HuH-7 (cell line): ENCODE data around the gene CERKL.
"Not testable (repeated sequence)": the region's sequence is repeated elsewhere in the genome, so short reads cannot be mapped to it uniquely, and the experiment has no call there.

ENCODE experiments used
- DNase-seq: peaks from one replicate; pipeline ENCODE4 v3.0.0; 2011; ENCODE audit warnings: low spot score

Gene CERKL, protein sequence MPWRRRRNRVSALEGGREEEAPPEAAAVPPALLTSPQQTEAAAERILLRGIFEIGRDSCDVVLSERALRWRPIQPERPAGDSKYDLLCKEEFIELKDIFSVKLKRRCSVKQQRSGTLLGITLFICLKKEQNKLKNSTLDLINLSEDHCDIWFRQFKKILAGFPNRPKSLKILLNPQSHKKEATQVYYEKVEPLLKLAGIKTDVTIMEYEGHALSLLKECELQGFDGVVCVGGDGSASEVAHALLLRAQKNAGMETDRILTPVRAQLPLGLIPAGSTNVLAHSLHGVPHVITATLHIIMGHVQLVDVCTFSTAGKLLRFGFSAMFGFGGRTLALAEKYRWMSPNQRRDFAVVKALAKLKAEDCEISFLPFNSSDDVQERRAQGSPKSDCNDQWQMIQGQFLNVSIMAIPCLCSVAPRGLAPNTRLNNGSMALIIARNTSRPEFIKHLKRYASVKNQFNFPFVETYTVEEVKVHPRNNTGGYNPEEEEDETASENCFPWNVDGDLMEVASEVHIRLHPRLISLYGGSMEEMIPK

GRCh38 chr2:181656450-181657291 lies at the start of gene CERKL:
TSS of gene CERKL (minus strand) at chr2:181657105. CDS start at chr2:181657006, 99 bp downstream.
- peak; percentile 43 for DNase-seq

DNA sequence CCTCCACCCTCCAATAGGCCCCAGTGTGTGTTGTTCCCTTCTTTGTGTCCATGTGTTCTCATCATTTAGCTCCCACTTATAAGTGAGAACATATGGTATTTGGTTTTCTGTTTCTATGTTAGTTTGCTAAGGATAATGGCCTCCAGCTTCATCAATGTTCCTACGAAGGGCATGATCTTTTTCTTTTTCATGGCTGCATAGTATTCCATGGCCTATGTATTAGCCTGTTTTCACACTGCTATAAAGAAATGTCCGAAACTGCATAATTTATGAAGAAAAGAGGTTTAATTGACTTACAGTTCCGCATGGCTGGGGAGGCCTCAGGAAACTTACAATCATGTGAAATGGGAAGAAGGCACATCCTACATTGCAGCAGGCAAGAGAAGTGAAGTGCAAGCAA lies 45.6 kb upstream of the CERKL start:
- not testable (repeated sequence) for DNase-seq

DNA sequence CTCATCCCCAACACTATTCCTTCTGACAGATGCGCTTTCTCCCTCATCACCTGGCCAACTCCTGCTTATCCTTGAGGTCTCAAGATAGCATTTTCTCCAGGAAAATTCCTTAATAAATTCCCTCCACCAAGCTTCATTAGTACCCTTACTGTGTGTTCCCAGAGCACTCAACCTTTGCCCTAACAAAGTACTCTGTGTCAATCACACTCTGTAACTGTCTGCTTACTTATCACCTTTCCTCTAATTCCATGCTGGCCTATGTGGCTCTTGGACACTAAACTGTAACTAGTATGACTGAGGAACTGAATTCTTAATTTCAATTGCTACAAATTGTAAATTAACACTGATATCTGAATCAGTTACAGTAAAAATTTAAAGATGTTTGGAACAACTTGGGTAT lies 41.3 kb upstream of the CERKL start:
- peak; percentile 23 for DNase-seq

DNA sequence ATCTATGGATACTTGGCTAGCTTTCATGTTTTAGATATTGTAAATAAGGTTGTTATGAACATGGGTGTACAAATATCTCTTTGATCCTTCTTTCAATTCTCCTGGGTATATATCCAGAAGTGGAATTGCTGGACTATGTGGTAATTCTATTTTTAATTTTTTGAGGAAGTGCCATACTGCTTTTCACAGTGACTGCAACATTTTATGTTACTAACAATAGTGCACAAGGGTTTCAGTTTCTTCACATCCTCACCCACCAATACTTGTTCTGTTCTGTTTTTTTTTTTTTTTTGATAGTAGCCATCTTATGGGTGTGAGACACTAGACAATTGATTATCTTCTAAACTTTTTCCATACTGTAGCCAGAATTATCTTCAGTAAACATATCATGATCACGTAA lies 40.7 kb upstream of the CERKL start:
- DNase-seq: no peak

- DNase-seq: no peak
Observed at GRCh38 chr2:181697126-181697525, 40.2 kb upstream of the CERKL start.

GRCh38 chr2:181694271-181694670 lies 37.4 kb upstream of the CERKL start:
- no peak for DNase-seq

- no peak for DNase-seq
Observed at GRCh38 chr2:181690860-181691259, 34.0 kb upstream of the CERKL start.

DNA sequence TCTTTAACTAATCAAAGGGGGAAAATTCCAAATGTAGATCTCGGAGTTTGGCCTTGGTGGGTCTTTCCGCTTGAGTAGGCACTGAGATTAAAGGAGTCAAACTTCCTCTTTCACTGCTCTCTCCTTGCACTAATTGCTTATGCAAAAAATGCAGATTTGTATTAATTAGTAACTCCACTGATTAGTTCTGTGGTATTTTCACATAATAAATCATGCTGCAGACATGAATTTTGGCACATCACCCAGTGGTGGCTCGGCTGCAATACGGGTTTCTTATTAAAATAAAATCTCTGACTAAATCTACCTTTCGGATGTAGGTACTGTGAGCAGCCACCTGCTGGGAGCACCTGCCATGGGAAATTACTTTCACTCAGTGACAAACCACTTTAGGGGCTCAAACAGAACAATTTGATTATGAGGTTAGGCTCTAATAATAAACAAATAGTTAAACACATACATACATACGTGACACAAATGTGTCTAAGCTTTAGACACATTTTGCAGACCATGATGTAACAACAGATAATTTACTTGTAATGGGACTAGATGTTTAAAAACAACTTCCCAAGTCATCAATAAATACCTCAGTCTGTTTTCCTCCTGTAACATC lies 29.8 kb upstream of the CERKL start:
- DNase-seq: no peak

GRCh38 chr2:181685150-181685688 lies 28.3 kb upstream of the CERKL start:
- DNase-seq: peak; percentile 56

- no peak for DNase-seq
Observed at GRCh38 chr2:181684454-181685149, 27.7 kb upstream of the CERKL start.

DNA sequence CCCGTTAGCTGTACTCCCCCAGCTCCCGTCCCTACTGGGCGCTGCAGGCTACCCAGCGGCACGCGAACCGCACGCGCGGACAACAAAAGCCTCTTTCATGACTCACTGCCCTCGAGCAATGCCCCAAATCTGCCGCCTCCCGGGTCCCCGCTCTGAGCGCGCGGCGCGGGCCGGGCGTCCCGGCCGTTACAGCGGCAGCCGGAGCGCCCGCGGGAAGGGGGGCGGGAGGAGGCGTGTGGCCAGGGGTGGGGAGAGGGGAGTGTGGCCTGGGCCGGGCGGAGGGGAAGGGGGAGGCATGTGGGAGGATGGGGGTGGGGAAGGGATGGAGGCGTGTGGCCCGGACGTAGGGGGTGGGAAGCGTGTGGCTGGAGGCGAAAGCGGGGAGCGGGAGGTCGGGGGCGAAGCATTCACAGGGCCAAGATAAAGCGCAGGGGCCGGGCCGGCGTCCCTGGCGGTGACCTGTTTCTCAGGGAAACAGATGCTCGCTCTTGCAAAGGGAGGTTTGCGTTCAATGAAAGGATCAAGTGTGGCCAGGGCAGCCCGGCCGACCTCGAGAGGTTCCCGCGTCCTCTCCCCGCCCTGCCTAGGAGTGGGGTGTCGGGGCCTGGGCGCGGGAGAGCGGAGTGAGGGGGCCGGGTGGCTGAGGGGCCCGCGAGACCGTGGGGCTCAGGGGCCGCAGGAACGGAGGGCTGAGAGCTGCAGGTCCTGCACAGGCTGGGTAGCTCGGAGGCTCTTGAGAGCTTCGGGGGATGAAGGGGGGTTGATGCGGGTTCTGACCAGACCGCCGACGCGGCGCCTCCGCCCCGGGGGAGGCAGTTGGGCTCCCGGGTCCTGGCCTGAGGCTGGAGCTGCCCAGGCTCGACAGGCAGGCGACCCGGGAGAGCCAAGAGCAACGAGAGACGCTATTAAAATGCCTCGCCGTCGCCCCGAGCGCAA lies 26.9 kb upstream of the CERKL start:
- peak; percentile 49 for DNase-seq

GRCh38 chr2:181682795-181683517 lies 26.1 kb upstream of the CERKL start:
- no peak for DNase-seq

- DNase-seq: no peak
Observed at GRCh38 chr2:181682026-181682789, 25.3 kb upstream of the CERKL start.

GRCh38 chr2:181680937-181681811 lies 24.3 kb upstream of the CERKL start:
- no peak for DNase-seq

DNA sequence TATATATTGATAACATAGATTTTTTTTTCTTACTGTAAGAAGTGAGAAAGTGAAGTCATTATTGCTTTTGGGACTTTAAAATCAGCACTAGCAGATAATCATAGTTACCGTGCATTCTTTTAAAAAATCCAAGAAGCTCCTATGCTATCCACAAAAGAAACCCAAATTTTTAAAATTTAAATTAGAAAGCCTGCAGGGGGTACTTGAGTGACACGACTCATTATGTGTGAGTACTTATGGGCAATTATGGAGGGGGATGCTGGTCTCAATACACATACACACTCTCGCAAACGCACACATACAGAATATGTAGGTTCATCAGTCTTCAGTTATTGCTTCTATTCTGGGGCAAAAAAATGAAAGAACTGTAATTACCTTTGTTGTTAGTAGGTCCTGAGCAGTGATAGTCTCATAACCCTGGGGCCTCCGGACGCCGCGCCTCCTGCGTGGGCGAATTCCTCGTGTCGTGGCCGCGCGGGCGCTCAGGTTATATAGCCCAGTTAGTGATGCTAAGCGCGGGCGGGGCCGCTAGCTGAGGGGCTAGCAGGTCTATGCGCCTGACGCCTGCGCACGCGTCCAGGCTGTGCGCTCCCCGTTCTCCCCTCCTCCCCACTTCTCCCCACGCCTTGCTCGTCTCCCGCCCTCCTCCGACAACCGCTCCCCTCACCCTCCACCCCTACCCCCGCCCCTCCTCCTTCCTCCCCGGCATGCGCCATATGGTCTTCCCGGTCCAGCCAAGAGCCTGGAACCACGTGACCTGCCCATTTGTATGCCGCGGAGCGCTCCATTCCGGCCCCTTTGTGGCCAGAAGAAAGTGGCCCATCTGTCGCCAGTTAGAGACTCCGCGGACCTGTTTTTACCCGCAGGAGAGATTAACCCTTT lies 23.4 kb upstream of the CERKL start, which contains the start of gene NEUROD1:
Gene NEUROD1 (minus strand): TSS at position 463 of the 882 bp plus-strand sequence. CDS start 1,657 bp downstream, outside the sequence.
- no peak for DNase-seq

DNA sequence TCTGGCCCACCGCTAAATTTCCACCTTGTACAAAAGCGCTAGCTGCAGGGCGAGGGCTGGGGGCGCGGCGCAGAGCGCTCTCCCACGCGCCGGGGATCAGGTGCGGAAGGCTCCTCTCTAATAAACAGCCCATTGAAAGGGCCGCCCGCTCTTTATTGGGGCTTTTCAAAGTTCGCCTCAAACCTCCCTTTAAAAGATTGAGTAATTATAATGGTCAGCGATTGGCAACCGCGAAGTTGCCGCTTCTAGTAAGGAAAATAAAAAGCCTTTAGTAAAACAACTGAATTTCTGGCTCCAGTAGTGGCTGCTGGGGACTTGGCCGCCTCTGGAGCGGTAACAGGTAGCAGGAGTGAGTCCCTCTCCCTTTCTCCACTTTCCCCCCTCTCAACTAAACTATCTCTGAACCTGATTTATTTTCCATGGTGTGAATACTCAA lies 22.7 kb upstream of the CERKL start:
- DNase-seq: no peak
